GM21786 (cell line): Measurements from ENCODE around the gene CMYA5.

Experiments
- ATAC-seq: cut with Tn5 transposase; IDR thresholded peaks from one replicate; pipeline ENCODE4 v1.9.1; 2021; ENCODE audit not compliant: unreplicated experiment

The CMYA5 gene

GRCh38 chr5:79834098-79834753 is 144.6 kb downstream of the CMYA5 start:
- ATAC-seq: no peak

GRCh38 chr5:79834754-79835714 is 145.4 kb downstream of the CMYA5 start:
- ATAC-seq: no peak

GRCh38 chr5:79837761-79838551 is 148.3 kb downstream of the CMYA5 start:
- ATAC-seq: no peak

GRCh38 chr5:79840084-79840990 is 150.7 kb downstream of the CMYA5 start:
- no peak for ATAC-seq

- no peak for ATAC-seq
Measured at GRCh38 chr5:79841172-79841571, 151.5 kb downstream of the CMYA5 start.

- ATAC-seq: no peak
Measured at GRCh38 chr5:79842006-79842881, 152.6 kb downstream of the CMYA5 start.

GRCh38 chr5:79842991-79843390 is 153.4 kb downstream of the CMYA5 start:
- no peak for ATAC-seq

- ATAC-seq: no peak
Measured at GRCh38 chr5:79843450-79844388, 154.1 kb downstream of the CMYA5 start.

- ATAC-seq: no peak
Measured at GRCh38 chr5:79844571-79844970, 154.9 kb downstream of the CMYA5 start.

GRCh38 chr5:79845448-79846197 is 156.0 kb downstream of the CMYA5 start:
- no peak for ATAC-seq

- no peak for ATAC-seq
Measured at GRCh38 chr5:79846198-79846521, 156.5 kb downstream of the CMYA5 start.

GRCh38 chr5:79847561-79847960 is 157.9 kb downstream of the CMYA5 start:
- ATAC-seq: no peak

GRCh38 chr5:79849061-79849460 is 159.4 kb downstream of the CMYA5 start:
- no peak for ATAC-seq
